Gastroesophageal sphincter (tissue), 4 donors: Measurements from ENCODE around the gene GLI1. TPM values are rescaled to one million over a fixed set of nuclear protein-coding genes. Genes with fewer than 3 reads are reported as not detected.

Experiments
- ATAC-seq: fragments of 150-250 bp; one replicate; pipeline ENCODE4 v1.9.1; 2016; ENCODE audit warnings: mild to moderate bottlenecking, moderate library complexity
- H3K27ac ChIP-seq, 4 donors: fragments of 200-600 bp; sonication (generic) in 3 of 4; 1 replicate in 3 of 4; 2 replicates in 1 of 4; pipeline ENCODE4 v1.5.1; 2016 to 2019
- H3K27me3 ChIP-seq: fragments of 200-600 bp; sonication (generic); one replicate; pipeline ENCODE4 v1.5.1; 2019
- H3K36me3 ChIP-seq, 2 donors: fragments of 200-600 bp; sonication (generic); one replicate each; pipeline ENCODE4 v1.5.1; 2019; ENCODE audit warnings: control low read depth in 1 of 2
- H3K4me1 ChIP-seq, 3 donors: fragments of 200-600 bp; sonication (generic); 1 replicate in 2 of 3; 2 replicates in 1 of 3; pipeline ENCODE4 v1.5.1; 2016 to 2019; ENCODE audit warnings: control low read depth in 2 of 3
- H3K4me3 ChIP-seq, 2 donors: fragments of 200-600 bp; sonication (generic); one replicate each; pipeline ENCODE4 v1.5.1; 2019; ENCODE audit warnings: mild to moderate bottlenecking in 1 of 2, moderate library complexity in 1 of 2
- H3K9me3 ChIP-seq, 3 donors: fragments of 200-600 bp; sonication (generic); one replicate each; pipeline ENCODE4 v1.5.1; 2017 to 2019; ENCODE audit warnings: control low read depth in 2 of 3
- EP300 ChIP-seq: sonication (generic); formaldehyde crosslinking; IDR thresholded peaks from one replicate; pipeline ENCODE4 v1.6.1; 2017; ENCODE audit warnings: antibody characterized with exemption, mild to moderate bottlenecking
- POLR2A ChIP-seq, 2 donors: fragments of 450-650 bp; IDR thresholded peaks; one replicate each; pipeline ENCODE4 v1.6.1; 2017; ENCODE audit warnings: antibody characterized with exemption in 2 of 2, mild to moderate bottlenecking in 2 of 2, moderate library complexity in 1 of 2
- POLR2AphosphoS5 ChIP-seq: sonication (generic); formaldehyde crosslinking; IDR thresholded peaks from one replicate; pipeline ENCODE4 v1.6.1; 2017; ENCODE audit warnings: antibody characterized with exemption
- WGBS, 2 donors: methylation state at CpG; one replicate each; pipeline ENCODE4 v1.1.5; 2018; ENCODE audit warnings: low coverage in 1 of 2; 5-methylcytosine and 5-hydroxymethylcytosine counted together
- total RNA-seq, 4 donors: library from RNA; depleted of rRNA; stranded (reverse); fragments of >200 nt; gene quantifications; one replicate each; pipeline ENCODE4 v1.1.0, GENCODE V29; 2016
- TF ChIP-seq, protein P1 (sequence below), 4 experiments: fragments of 200-600 bp in 2 of 4; fragments of 450-650 bp in 2 of 4; sonication (generic) in 1 of 4; IDR thresholded peaks; one replicate each; pipeline ENCODE4 v1.5.1; 2017 to 2019; ENCODE audit warnings: antibody characterized with exemption in 4 of 4, mild to moderate bottlenecking in 2 of 4, moderate library complexity in 2 of 4

GLI1 gene
- total RNA-seq, 4 donors from 2014 or later: 0.15 to 3.6 (median 0.30) TPM

DNA sequence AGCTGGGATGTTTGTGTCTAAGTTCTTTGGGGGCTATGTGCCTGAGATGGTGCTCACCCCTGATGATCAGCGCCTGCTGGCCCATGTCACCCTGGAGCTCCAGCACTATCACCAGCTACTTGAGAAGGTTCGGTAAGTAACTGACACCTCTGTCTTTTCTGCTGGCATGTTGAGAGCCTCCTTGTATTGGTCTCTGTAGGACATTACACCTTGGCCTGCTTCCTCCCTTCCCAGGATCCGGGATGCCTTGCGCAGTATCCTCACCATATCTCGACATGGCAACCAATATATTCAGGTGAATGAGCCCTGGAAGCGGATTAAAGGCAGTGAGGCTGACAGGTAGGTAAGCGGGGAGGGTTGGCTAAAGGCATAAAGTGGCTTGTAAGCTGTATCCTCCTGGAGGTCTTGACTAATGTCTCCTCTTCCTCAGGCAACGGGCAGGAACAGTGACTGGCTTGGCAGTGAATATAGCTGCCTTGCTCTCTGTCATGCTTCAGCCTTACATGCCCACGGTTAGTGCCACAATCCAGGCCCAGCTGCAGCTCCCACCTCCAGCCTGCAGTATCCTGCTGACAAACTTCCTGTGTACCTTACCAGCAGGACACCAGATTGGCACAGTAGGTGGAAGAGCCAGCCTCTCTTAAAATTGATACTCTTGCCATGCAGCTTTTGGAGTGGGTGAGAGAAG lies 55.3 kb downstream of the GLI1 start:
- TF ChIP-seq, protein P1, sequence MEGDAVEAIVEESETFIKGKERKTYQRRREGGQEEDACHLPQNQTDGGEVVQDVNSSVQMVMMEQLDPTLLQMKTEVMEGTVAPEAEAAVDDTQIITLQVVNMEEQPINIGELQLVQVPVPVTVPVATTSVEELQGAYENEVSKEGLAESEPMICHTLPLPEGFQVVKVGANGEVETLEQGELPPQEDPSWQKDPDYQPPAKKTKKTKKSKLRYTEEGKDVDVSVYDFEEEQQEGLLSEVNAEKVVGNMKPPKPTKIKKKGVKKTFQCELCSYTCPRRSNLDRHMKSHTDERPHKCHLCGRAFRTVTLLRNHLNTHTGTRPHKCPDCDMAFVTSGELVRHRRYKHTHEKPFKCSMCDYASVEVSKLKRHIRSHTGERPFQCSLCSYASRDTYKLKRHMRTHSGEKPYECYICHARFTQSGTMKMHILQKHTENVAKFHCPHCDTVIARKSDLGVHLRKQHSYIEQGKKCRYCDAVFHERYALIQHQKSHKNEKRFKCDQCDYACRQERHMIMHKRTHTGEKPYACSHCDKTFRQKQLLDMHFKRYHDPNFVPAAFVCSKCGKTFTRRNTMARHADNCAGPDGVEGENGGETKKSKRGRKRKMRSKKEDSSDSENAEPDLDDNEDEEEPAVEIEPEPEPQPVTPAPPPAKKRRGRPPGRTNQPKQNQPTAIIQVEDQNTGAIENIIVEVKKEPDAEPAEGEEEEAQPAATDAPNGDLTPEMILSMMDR (IDR thresholded peaks at IDR 0.05): no peak
- TF ChIP-seq EP300: no peak
- no peak for TF ChIP-seq POLR2AphosphoS5
- no peak for TF ChIP-seq POLR2A (IDR thresholded peaks at IDR 0.05)
- WGBS, 2 donors: 60 to 92% methylated on average over 1 to 2 of the region's 9 CpGs
- peak overlapping the region in 2 of 4 donors; percentile 6 to 97 for H3K27ac ChIP-seq
- no peaks in the 10 kb centered on the region for H3K27me3 ChIP-seq
- peaks cover 5 to 39% (median 22%) of the 10 kb centered on the region in 3 donors for H3K4me1 ChIP-seq
- no peak for ATAC-seq
- H3K4me3 ChIP-seq: no peak overlapping the region
- peaks cover 7 to 76% of the 10 kb centered on the region in 2 donors for H3K36me3 ChIP-seq
- H3K9me3 ChIP-seq: no peaks in the 10 kb centered on the region

DNA sequence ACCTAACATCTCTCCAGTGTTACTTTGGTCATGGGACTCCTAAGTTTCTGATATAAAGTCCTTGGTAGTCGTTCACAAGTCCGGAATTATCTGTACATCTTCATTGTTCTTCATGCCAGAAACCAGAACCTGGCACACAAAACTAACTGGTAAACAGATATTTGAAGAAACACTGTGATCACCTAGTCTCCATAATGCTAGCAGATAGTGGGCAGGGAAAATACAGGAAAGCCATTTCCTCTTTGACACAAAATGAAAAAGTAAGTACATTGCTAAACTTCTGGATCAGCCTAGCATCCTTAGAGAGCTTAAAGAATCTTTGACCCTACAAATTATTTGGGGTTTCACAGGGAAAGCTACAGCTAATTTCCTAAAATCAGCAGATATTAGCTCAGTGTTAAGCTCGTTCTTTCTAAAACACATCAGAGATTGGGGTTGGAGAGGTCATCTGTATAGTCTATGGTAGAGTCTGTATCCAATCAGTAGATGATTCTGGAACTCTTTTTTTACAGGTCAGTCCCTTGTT lies 55.9 kb downstream of the GLI1 start:
- 57 to 83% methylated on average over 2 to 3 of the region's 3 CpGs for WGBS, 2 donors
- Histone ChIP-seq H3K4me3 (no peak overlapping the region), H3K27ac (peak overlapping the region in 2 of 4 donors; percentile 6 to 97), H3K27me3 (no peaks in the 10 kb centered on the region), H3K36me3 (peaks cover 7 to 69% of the 10 kb centered on the region in 2 donors), H3K4me1 (peaks cover 5 to 39% (median 22%) of the 10 kb centered on the region in 3 donors), H3K9me3 (no peaks in the 10 kb centered on the region)
- TF ChIP-seq POLR2AphosphoS5: no peak
- TF ChIP-seq, protein P1 (IDR thresholded peaks at IDR 0.05): no peak
- no peak for TF ChIP-seq POLR2A (IDR thresholded peaks at IDR 0.05)
- no peak for TF ChIP-seq EP300
- ATAC-seq: no peak

DNA sequence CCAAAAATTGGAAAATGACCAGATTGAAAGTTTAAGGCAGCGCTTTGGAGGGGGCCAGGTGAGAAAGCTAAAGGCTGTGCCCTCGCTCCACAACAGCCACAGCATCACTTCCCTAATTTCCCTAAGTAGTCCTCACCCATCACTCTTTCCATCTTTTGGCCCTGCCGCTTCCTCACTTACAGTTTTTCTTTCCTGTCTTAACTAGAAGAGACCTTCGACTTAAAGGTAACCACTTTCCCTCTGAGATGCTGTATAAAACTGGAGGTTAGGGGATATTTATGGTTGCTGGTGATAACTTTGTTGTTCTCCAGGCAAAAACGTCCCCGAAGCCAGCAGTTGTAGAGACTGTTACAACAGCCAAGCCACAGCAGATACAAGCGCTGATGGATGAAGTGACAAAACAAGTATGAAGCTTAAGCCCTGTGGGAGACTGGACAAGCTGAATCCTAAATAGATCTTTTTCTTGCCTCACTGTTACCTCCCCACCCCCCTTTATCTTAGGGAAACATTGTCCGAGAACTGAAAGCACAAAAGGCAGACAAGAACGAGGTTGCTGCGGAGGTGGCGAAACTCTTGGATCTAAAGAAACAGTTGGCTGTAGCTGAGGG lies 56.5 kb downstream of the GLI1 start:
- peak overlapping the region in 1 of 4 donors; percentile 97 for H3K27ac ChIP-seq
- peaks cover 7 to 64% of the 10 kb centered on the region in 2 donors for H3K36me3 ChIP-seq
- TF ChIP-seq, protein P1 (IDR thresholded peaks at IDR 0.05): no peak
- TF ChIP-seq EP300: no peak
- no peak for TF ChIP-seq POLR2A (IDR thresholded peaks at IDR 0.05)
- TF ChIP-seq POLR2AphosphoS5: no peak

DNA sequence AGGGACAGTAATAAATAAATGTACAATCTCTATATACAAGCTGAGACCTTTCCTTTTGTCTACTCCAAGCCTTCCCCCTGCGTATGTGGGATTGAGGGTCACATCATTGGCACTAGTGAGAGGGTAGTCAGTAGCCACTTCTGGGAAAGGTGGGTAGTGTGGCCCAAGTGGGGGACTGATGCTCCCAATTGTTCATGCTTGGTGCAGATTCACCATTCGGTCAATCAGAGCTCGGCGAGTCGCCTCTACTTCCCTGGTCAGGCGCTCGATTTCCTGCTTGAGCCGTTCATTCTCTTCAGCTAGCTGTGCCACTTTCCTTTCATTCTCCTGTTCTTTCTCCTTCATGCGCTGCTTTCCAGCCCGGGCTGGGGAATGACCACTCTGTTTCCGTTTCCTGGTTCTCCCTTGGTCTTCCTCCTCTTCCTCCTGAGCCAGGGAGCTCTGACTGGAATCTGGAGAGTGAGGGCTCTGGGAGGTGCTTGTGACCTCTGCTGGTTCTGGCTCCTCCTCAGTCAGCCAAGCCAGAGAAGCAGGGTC lies 57.1 kb downstream of the GLI1 start:
- H3K4me3 ChIP-seq: no peak overlapping the region
- peaks cover 7 to 57% of the 10 kb centered on the region in 2 donors for H3K36me3 ChIP-seq
- 50 to 84% methylated on average over 1 to 11 of the region's 11 CpGs for WGBS, 2 donors
- H3K27me3 ChIP-seq: no peaks in the 10 kb centered on the region
- no peak for TF ChIP-seq POLR2AphosphoS5
- TF ChIP-seq POLR2A (IDR thresholded peaks at IDR 0.05): no peak
- no peak for TF ChIP-seq EP300
- TF ChIP-seq, protein P1 (IDR thresholded peaks at IDR 0.05): no peak
- no peaks in the 10 kb centered on the region for H3K9me3 ChIP-seq
- peaks cover 5 to 49% (median 32%) of the 10 kb centered on the region in 3 donors for H3K4me1 ChIP-seq
- H3K27ac ChIP-seq: peak overlapping the region in 3 of 4 donors; percentile 97 to 99 (median 98)
- ATAC-seq: no peak

More for the DNA sequence above, 56.5 kb downstream of the GLI1 start:
- H3K9me3 ChIP-seq: no peaks in the 10 kb centered on the region
- peaks cover 5 to 43% (median 25%) of the 10 kb centered on the region in 3 donors for H3K4me1 ChIP-seq
- no peak for ATAC-seq
- 63 to 71% methylated on average over 5 to 10 of the region's 11 CpGs for WGBS, 2 donors
- no peaks in the 10 kb centered on the region for H3K27me3 ChIP-seq
- H3K4me3 ChIP-seq: no peak overlapping the region
